ACC112 (cell line): ENCODE data around the gene INS.
"Not testable (repeated sequence)": the region's sequence is repeated elsewhere in the genome, so short reads cannot be mapped to it uniquely, and the experiment has no call there.

Experiments used
- H2AFZ ChIP-seq: fragments of 200-600 bp; sonication (generic); one replicate; pipeline ENCODE4 v1.6.0; 2017; ENCODE audit warnings: antibody characterized with exemption, low read length; ENCODE audit not compliant: unreplicated experiment
- H3K27ac ChIP-seq: fragments of 200-600 bp; sonication (generic); 2 replicates; pipeline ENCODE4 v1.5.1; 2014; ENCODE audit warnings: low read depth, mild to moderate bottlenecking, antibody characterized with exemption, low read length, moderate library complexity
- H3K27me3 ChIP-seq: fragments of 200-600 bp; sonication (generic); 2 replicates; pipeline ENCODE4 v1.6.1; 2014; ENCODE audit warnings: mild to moderate bottlenecking, antibody characterized with exemption, low read length, moderate library complexity, mixed read lengths; ENCODE audit not compliant: insufficient read depth
- H3K36me3 ChIP-seq: fragments of 200-600 bp; sonication (generic); 2 replicates; pipeline ENCODE4 v1.6.1; 2016; ENCODE audit warnings: mild to moderate bottlenecking, antibody characterized with exemption, low read length, moderate library complexity, mixed read lengths; ENCODE audit not compliant: insufficient read depth
- H3K4me1 ChIP-seq: fragments of 200-600 bp; sonication (generic); one replicate; pipeline ENCODE4 v1.6.1; 2016; ENCODE audit warnings: low read length, mixed read lengths; ENCODE audit not compliant: insufficient read depth, unreplicated experiment, control insufficient read depth
- H3K4me3 ChIP-seq: fragments of 200-600 bp; sonication (generic); 2 replicates; pipeline ENCODE4 v1.5.1; 2014; ENCODE audit warnings: mild to moderate bottlenecking, low read depth, low read length
- H3K79me2 ChIP-seq: fragments of 200-600 bp; sonication (generic); one replicate; pipeline ENCODE4 v1.6.0; 2016; ENCODE audit warnings: low read length; ENCODE audit not compliant: control insufficient read depth, unreplicated experiment, insufficient read depth

The INS gene

GRCh38 chr11:2197771-2198520, 36.9 kb upstream of the INS start:
- no peaks in the 10 kb centered on the region for H3K79me2 ChIP-seq
- H3K27me3 ChIP-seq: peaks cover 7% of the 10 kb centered on the region
- no peaks in the 10 kb centered on the region for H3K4me1 ChIP-seq
- no peak overlapping the region for H2AFZ ChIP-seq
- H3K27ac ChIP-seq: no peak overlapping the region
- no peak overlapping the region for H3K4me3 ChIP-seq
- no peaks in the 10 kb centered on the region for H3K36me3 ChIP-seq

DNA sequence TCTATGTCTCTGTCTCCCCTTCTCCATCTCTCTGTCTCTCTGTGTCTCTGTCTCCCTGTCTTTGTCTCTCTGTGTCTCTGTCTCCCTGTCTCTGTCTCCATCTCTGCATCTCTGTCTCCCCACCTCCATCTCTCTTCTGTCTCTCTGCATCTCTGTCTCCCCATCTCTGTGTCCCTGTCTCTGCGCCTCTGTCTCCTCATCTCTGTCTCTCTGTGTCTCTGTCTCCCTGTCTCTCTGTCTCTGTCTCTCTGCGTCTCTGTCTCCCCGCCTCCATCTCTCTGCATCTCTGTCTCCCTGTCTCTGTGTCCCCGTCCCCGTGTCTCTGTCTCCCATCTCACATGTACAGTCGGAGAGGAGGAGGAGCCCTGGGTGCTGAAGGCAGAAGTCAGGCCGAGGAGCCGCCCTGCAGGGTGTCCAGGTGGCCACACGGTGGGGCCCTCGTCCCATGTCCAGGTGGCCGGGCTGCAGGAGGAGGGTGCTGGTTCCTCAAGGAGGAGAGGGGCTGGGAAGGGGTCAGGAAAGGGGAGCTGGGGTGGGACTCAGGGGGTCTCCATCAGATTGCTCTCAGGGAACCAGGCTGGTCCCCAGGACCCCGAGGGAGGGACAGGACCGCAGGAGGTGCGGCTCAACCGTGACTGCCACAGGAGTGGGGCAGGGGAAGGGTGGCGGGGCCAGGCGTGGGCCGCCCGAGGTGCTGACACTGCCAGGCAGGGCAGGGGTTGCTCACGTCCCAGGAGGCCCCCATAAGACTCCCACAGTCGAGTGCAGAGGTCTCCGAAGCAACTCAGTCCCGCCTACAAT, 36.2 kb upstream of the INS start:
- Histone ChIP-seq H3K4me3 (no peak overlapping the region), H3K36me3 (no peaks in the 10 kb centered on the region), H3K27ac (no peak overlapping the region), H3K4me1 (no peaks in the 10 kb centered on the region), H2AFZ (no peak overlapping the region), H3K79me2 (no peaks in the 10 kb centered on the region), H3K27me3 (peaks cover 7% of the 10 kb centered on the region)

GRCh38 chr11:2195756-2196088, 34.7 kb upstream of the INS start:
- H3K79me2 ChIP-seq: no peaks in the 10 kb centered on the region
- no peak overlapping the region for H3K4me3 ChIP-seq
- H3K27ac ChIP-seq: no peak overlapping the region
- H3K4me1 ChIP-seq: no peaks in the 10 kb centered on the region
- peaks cover 20% of the 10 kb centered on the region for H3K27me3 ChIP-seq
- H3K36me3 ChIP-seq: no peaks in the 10 kb centered on the region
- H2AFZ ChIP-seq: no peak overlapping the region

GRCh38 chr11:2194877-2195755, 34.1 kb upstream of the INS start:
- Histone ChIP-seq H3K27ac (no peak overlapping the region), H3K36me3 (no peaks in the 10 kb centered on the region), H3K27me3 (peaks cover 25% of the 10 kb centered on the region), H3K4me1 (no peaks in the 10 kb centered on the region), H2AFZ (no peak overlapping the region), H3K4me3 (no peak overlapping the region), H3K79me2 (no peaks in the 10 kb centered on the region)

DNA sequence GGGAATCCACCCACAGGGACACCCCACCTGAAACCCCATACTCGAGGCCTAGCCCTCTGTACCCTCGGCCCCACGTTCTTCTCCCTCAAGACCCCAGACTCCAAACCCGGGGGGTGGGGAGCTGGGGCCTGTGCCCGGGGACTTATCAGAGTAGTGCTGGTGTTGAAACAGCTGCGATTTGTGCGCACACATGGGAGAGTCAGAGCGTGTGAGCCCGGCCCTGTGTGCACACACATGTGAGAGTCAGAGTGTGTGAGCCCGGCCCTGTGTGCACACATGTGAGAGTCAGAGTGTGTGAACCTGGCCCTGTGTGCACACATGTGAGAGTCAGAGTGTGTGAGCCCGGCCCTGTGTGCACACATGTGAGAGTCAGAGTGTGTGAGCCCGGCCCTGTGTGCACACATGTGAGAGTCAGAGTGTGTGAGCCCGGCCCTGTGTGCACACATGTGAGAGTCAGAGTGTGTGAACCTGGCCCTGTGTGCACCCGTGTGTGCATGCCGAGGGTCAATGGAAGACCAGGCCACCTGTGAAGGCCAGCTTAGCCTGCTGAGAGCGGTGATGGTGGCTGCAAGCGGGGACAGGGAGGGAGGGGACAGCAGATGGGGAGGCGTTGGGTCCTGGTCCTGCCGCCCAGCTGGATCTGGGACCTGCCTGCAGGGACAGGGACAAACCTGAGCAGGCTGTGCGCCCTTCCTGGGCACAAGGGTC, 33.0 kb upstream of the INS start:
- H3K36me3 ChIP-seq, H2AFZ ChIP-seq, H3K4me3 ChIP-seq, H3K79me2 ChIP-seq, H3K27ac ChIP-seq, H3K4me1 ChIP-seq: not testable (repeated sequence)
- H3K27me3 ChIP-seq: peaks cover 32% of the 10 kb centered on the region

- Histone ChIP-seq H3K27me3 (peaks cover 32% of the 10 kb centered on the region), H3K27ac (no peak overlapping the region), H3K4me3 (no peak overlapping the region), H3K4me1 (no peaks in the 10 kb centered on the region), H2AFZ (no peak overlapping the region), H3K36me3 (no peaks in the 10 kb centered on the region), H3K79me2 (no peaks in the 10 kb centered on the region)
Observed at GRCh38 chr11:2193099-2193887, 32.3 kb upstream of the INS start.

DNA sequence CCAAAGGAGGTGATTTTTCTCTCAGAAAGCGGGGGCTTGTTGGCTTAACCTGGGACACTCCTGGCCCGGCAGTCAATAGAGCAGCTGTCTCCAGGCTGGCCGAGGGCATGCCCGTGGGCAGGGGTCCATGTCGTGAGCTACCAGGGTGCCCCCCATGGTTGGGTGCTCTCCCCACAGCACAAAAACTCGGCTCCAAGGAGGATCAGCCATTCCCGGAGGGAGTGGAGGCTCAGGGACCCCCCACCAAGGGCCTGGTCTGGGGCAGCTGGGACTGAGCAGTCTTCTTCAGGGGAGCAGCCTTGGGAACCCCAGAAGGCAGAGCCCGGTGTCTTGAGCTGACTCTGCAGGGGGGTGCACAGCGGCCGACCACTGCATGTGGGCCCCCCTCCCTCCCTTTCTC, 31.4 kb upstream of the INS start:
- Histone ChIP-seq H3K4me1 (no peaks in the 10 kb centered on the region), H3K36me3 (no peaks in the 10 kb centered on the region), H3K4me3 (no peak overlapping the region), H3K27ac (no peak overlapping the region), H3K27me3 (peaks cover 32% of the 10 kb centered on the region), H2AFZ (no peak overlapping the region), H3K79me2 (no peaks in the 10 kb centered on the region)

DNA sequence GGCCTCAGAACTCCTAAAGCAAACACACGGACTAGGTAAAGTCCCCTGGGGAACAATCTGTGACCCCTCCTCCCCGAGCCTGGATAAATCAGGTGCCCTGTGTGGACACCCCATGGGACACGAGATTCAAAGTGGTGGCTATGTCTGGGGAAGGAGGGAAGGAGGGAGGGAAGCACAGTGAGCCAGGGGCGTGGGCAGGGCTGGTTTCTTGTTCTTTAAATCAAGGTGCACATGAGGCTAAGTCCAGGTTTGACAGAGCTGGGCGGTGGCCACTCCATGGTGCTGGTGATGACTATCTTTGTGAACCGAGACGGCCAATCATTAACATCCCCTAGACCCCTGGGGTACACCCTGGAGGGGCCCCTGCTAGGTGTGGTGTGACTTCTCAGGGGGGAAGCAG, 30.9 kb upstream of the INS start:
- H3K27me3 ChIP-seq: peaks cover 30% of the 10 kb centered on the region
- no peaks in the 10 kb centered on the region for H3K36me3 ChIP-seq
- no peaks in the 10 kb centered on the region for H3K79me2 ChIP-seq
- H3K27ac ChIP-seq: no peak overlapping the region
- no peak overlapping the region for H3K4me3 ChIP-seq
- H3K4me1 ChIP-seq: no peaks in the 10 kb centered on the region
- no peak overlapping the region for H2AFZ ChIP-seq

GRCh38 chr11:2190657-2191471, 29.9 kb upstream of the INS start:
- no peaks in the 10 kb centered on the region for H3K36me3 ChIP-seq
- no peak overlapping the region for H3K4me3 ChIP-seq
- H2AFZ ChIP-seq: no peak overlapping the region
- H3K79me2 ChIP-seq: no peaks in the 10 kb centered on the region
- H3K27ac ChIP-seq: no peak overlapping the region
- H3K4me1 ChIP-seq: no peaks in the 10 kb centered on the region
- peaks cover 25% of the 10 kb centered on the region for H3K27me3 ChIP-seq
